GM03348 (cell line): ENCODE measurements around the gene SERPINB2.
A peak's percentile ranks its signal among the peaks of the same experiment; 100 is the strongest.
"Not testable (repeated sequence)": the region's sequence is repeated elsewhere in the genome, so short reads cannot be mapped to it uniquely, and the experiment has no call there.

Experiments used
- DNase-seq: peaks from one replicate; pipeline ENCODE4 v3.0.0; 2012; ENCODE audit warnings: low spot score

The SERPINB2 gene

GRCh38 chr18:63888470-63889190 lies 1.1 kb downstream of the SERPINB2 start:
- peak; percentile 29 for DNase-seq

- DNase-seq, result no peak
These were observed 2.1 kb downstream of the SERPINB2 start for GRCh38 chr18:63889626-63890025.

- no peak for DNase-seq
These were observed 2.9 kb downstream of the SERPINB2 start for GRCh38 chr18:63890237-63890949.

GRCh38 chr18:63890950-63891304 lies 3.4 kb downstream of the SERPINB2 start:
- no peak for DNase-seq

- no peak for DNase-seq
These were observed 5.1 kb downstream of the SERPINB2 start for GRCh38 chr18:63892566-63892965.

GRCh38 chr18:63894106-63894772 lies 6.7 kb downstream of the SERPINB2 start:
- no peak for DNase-seq

GRCh38 chr18:63895190-63895589 lies 7.7 kb downstream of the SERPINB2 start:
- no peak for DNase-seq

GRCh38 chr18:63897072-63897471 lies 9.6 kb downstream of the SERPINB2 start:
- peak; percentile 23 for DNase-seq

- DNase-seq, result no peak
These were observed 11.7 kb downstream of the SERPINB2 start for GRCh38 chr18:63899206-63899605.

- no peak for DNase-seq
These were observed 16.5 kb downstream of the SERPINB2 start for GRCh38 chr18:63903851-63904570.

- DNase-seq, result no peak
These were observed 17.2 kb downstream of the SERPINB2 start for GRCh38 chr18:63904694-63905093.

GRCh38 chr18:63905361-63905760 lies 17.9 kb downstream of the SERPINB2 start:
- no peak for DNase-seq

GRCh38 chr18:63906056-63906455 lies 18.6 kb downstream of the SERPINB2 start:
- no peak for DNase-seq

GRCh38 chr18:63907664-63908063 lies 20.2 kb downstream of the SERPINB2 start, which contains the start of gene SERPINB10:
Gene SERPINB10 (plus strand): TSS chr18:63907958. CDS start chr18:63915511, 7,553 bp downstream.
- DNase-seq, result peak; percentile 19

GRCh38 chr18:63908858-63909257 lies 21.4 kb downstream of the SERPINB2 start:
- DNase-seq, result no peak

- DNase-seq, result no peak
These were observed 22.4 kb downstream of the SERPINB2 start for GRCh38 chr18:63909870-63910269.

GRCh38 chr18:63917817-63918216 lies 30.3 kb downstream of the SERPINB2 start:
- DNase-seq, result no peak

GRCh38 chr18:63922049-63922448 lies 34.5 kb downstream of the SERPINB2 start:
- DNase-seq, result no peak

- DNase-seq, result peak; percentile 29
These were observed 37.0 kb downstream of the SERPINB2 start for GRCh38 chr18:63924551-63924950.

- DNase-seq, result no peak
These were observed 40.8 kb downstream of the SERPINB2 start for GRCh38 chr18:63928331-63928730.

- not testable (repeated sequence) for DNase-seq
These were observed 41.9 kb downstream of the SERPINB2 start for GRCh38 chr18:63929369-63929768.

GRCh38 chr18:63930773-63931354 lies 43.4 kb downstream of the SERPINB2 start:
- no peak for DNase-seq
